Measurements from ENCODE around the gene ERFL. TPM values are rescaled to one million over a fixed set of nuclear protein-coding genes. Genes with fewer than 3 reads are reported as not detected.

ERFL gene
- total and polyA plus RNA-seq, 2 of the 8 experiments (the other 6 are each of a cell fraction or from before 2014, with no cell fraction given), result 0.12 TPM; not detected in 1

- TF ChIP-seq NRF1 (IDR thresholded peaks at IDR 0.05; ENCODE audit: low read depth, low read length) (no peak), SAP30 (IDR thresholded peaks at IDR 0.05; ENCODE audit: insufficient read depth, insufficient replicate concordance, low read length) (no peak)
Measured at GRCh38 chr19:41957161-41957837, 29.1 kb upstream of the ERFL start (continued).

Data from H1 (cell line).